Endothelial cell of umbilical vein (primary cell): ENCODE measurements around the gene PAM16. TPM values are rescaled to one million over a fixed set of nuclear protein-coding genes. Genes with fewer than 3 reads are reported as not detected.

Experiments used
- BruUV-seq: library from RNA; stranded (reverse); fragments of 400-500 nt; replicated peaks from 2 replicates; lab custom pipeline; 2021; lab: Mats Ljungman, UMichigan
- CTCF ChIA-PET: fragments of 300-600, 350-600 bp; sonication (Branson Sonifier 250); formaldehyde crosslinking; loops from one replicate; lab custom pipeline; 2021; ENCODE audit warnings: antibody characterized with exemption, inconsistent platforms; lab: Charles Lee
- POLR2A ChIA-PET: fragments of 300-600, 350-600 bp; sonication (Branson Sonifier 250); formaldehyde crosslinking; loops from one replicate; lab custom pipeline; 2021; ENCODE audit warnings: antibody characterized with exemption, inconsistent platforms; lab: Charles Lee
- DNase-seq: peaks from one replicate; pipeline ENCODE4 v3.0.0-alpha.2; 2011; ENCODE audit warnings: low read depth, low spot score
- FAIRE-seq: peaks from 2 replicates; lab custom pipeline; 2011; peaks lifted over from hg19 to GRCh38; lab: Jason Lieb, UNC
- H2AFZ ChIP-seq: 2 replicates; pipeline ENCODE4 v1.6.0; 2012; ENCODE audit warnings: low read depth, low read length, control low read depth, inconsistent platforms
- H3K27ac ChIP-seq: 2 replicates; pipeline ENCODE4 v1.5.1; 2011; ENCODE audit warnings: low read depth, mild to moderate bottlenecking, control low read depth, low read length, moderate library complexity; ENCODE audit not compliant: insufficient read depth
- H3K27me3 ChIP-seq, 2 experiments: 2 replicates each; pipeline versions ENCODE4 v1.6.0 to v1.6.1; 2011; ENCODE audit warnings: low read length in 2 of 2, mixed read lengths in 1 of 2; ENCODE audit not compliant: control insufficient read depth in 2 of 2, insufficient read depth in 2 of 2
- H3K36me3 ChIP-seq, 2 experiments: 2 replicates in 1 of 2; 3 replicates in 1 of 2; pipeline ENCODE4 v1.5.1; 2011; ENCODE audit warnings: low read length in 2 of 2, mild to moderate bottlenecking in 1 of 2, moderate library complexity in 1 of 2; ENCODE audit not compliant: control insufficient read depth in 2 of 2, insufficient read depth in 2 of 2; ENCODE audit errors: extremely low read depth in 1 of 2
- H3K4me1 ChIP-seq: 3 replicates; pipeline ENCODE4 v1.5.1; 2011; ENCODE audit warnings: mild to moderate bottlenecking, low read length; ENCODE audit not compliant: control insufficient read depth, insufficient read depth; ENCODE audit errors: extremely low read depth
- H3K4me2 ChIP-seq: 2 replicates; pipeline ENCODE4 v1.6.1; 2011; ENCODE audit warnings: low read length, control low read depth, mixed read lengths; ENCODE audit not compliant: insufficient read depth
- H3K4me3 ChIP-seq, 3 experiments: fragments of 200-600 bp in 1 of 3; sonication (generic), shearing (Covaris generic) in 1 of 3; replicated peaks in 1 of 3; 2 replicates each; pipeline ENCODE4 v1.5.1; 2011 to 2016; ENCODE audit warnings: control low read depth in 3 of 3, low read length in 3 of 3, mild to moderate bottlenecking in 2 of 3, inconsistent platforms in 1 of 3, low read depth in 1 of 3, moderate library complexity in 1 of 3; ENCODE audit not compliant: insufficient read depth in 1 of 3
- H3K79me2 ChIP-seq: 2 replicates; pipeline ENCODE4 v1.6.0; 2012; ENCODE audit warnings: low read length, inconsistent platforms; ENCODE audit not compliant: control insufficient read depth, insufficient read depth
- H3K9ac ChIP-seq: replicated peaks from 2 replicates; pipeline ENCODE3; 2011; ENCODE audit warnings: low read length, control low read depth; ENCODE audit not compliant: insufficient read depth; ENCODE audit errors: extremely low read depth
- H3K9me1 ChIP-seq: replicated peaks from 3 replicates; pipeline ENCODE4 v1.6.0; 2011; ENCODE audit warnings: mild to moderate bottlenecking, low read length; ENCODE audit not compliant: control insufficient read depth, insufficient read depth; ENCODE audit errors: extremely low read depth
- H3K9me3 ChIP-seq: replicated peaks from 2 replicates; pipeline ENCODE4 v1.5.1; 2012; ENCODE audit warnings: low read length, inconsistent platforms; ENCODE audit not compliant: control insufficient read depth, insufficient read depth
- H4K20me1 ChIP-seq: replicated peaks from 2 replicates; pipeline ENCODE3; 2011; ENCODE audit warnings: mild to moderate bottlenecking, low read length; ENCODE audit not compliant: control insufficient read depth, insufficient read depth; ENCODE audit errors: extremely low read depth
- EZH2 ChIP-seq: IDR thresholded peaks from 2 replicates; pipeline ENCODE4 v1.6.1; 2012; ENCODE audit warnings: borderline replicate concordance, low read depth, mild to moderate bottlenecking, moderate library complexity, low read length, inconsistent platforms; ENCODE audit not compliant: severe bottlenecking
- FOS ChIP-seq: IDR thresholded peaks from 2 replicates; pipeline ENCODE4 v1.6.1; 2011; ENCODE audit warnings: mild to moderate bottlenecking, low read length, moderate library complexity, borderline replicate concordance; ENCODE audit not compliant: insufficient read depth
- GATA2 ChIP-seq: IDR thresholded peaks from 2 replicates; pipeline ENCODE4 v1.7.0; 2011; ENCODE audit warnings: low read depth, mild to moderate bottlenecking, moderate library complexity, mixed read lengths, low read length; ENCODE audit not compliant: insufficient read length, insufficient read depth
- JUN ChIP-seq: IDR thresholded peaks from 2 replicates; pipeline ENCODE4 v1.6.1; 2011; ENCODE audit warnings: borderline replicate concordance, low read depth; ENCODE audit not compliant: insufficient read length, insufficient read depth
- MAX ChIP-seq: IDR thresholded peaks from 2 replicates; pipeline ENCODE4 v1.6.1; 2011; ENCODE audit not compliant: insufficient read depth, insufficient read length
- MYC ChIP-seq: IDR thresholded peaks from one replicate; pipeline ENCODE4 v1.6.1; 2011; ENCODE audit warnings: mild to moderate bottlenecking, low read depth, low read length
- POLR2A ChIP-seq: IDR thresholded peaks from 2 replicates; pipeline ENCODE4 v1.6.1; 2012; ENCODE audit warnings: low read depth, mild to moderate bottlenecking, control low read depth, low read length
- POLR2AphosphoS5 ChIP-seq: IDR thresholded peaks from 2 replicates; pipeline ENCODE4 v1.6.1; 2012; ENCODE audit warnings: low read depth, mild to moderate bottlenecking, control low read depth, low read length, moderate library complexity; ENCODE audit not compliant: insufficient read depth
- dilution Hi-C: fragments of 300-500 bp; cut with MboI; formaldehyde crosslinking; loops from one replicate; pipeline ENCODE4 v1.15.0; 2019; ENCODE audit warnings: low sequenced_read_pairs; ENCODE audit not compliant: extremely low pct_ligation_motif_present
- intact Hi-C: fragments of 100-400 bp; cut with micrococcal nuclease; formaldehyde crosslinking; loops from one replicate; pipeline ENCODE4 v1.10.0; 2022
- polyA plus RNA-seq, 4 experiments: library from polyadenylated mRNA; depleted of rRNA in 3 of 4; stranded (reverse) in 3 of 4; unstranded in 1 of 4; fragments of >200 nt; gene quantifications; 2 replicates each; pipeline versions ENCODE4 v1.2.1 to v1.2.3, GENCODE V29; 2011 to 2012; ENCODE audit warnings: missing spikeins in 1 of 4
- total RNA-seq: library from RNA; stranded (reverse); gene quantifications from 2 replicates; pipeline ENCODE4 v1.2.3, GENCODE V29; 2021
- TF ChIP-seq, protein P1 (sequence below), 2 donors: IDR thresholded peaks; 1 replicate in 1 of 2; 2 replicates in 1 of 2; pipeline ENCODE4 v1.5.1; 2011; ENCODE audit warnings: low read length in 2 of 2, mild to moderate bottlenecking in 2 of 2, moderate library complexity in 2 of 2, control low read depth in 1 of 2, inconsistent platforms in 1 of 2, low read depth in 1 of 2; ENCODE audit not compliant: insufficient read depth in 1 of 2; ENCODE audit errors: extremely low read depth in 1 of 2

The PAM16 gene
- total and polyA plus RNA-seq, 2 donors (not counting 3 experiments of a cell fraction or from before 2014, with no cell fraction given) = 40.0 to 67.2 TPM

DNA sequence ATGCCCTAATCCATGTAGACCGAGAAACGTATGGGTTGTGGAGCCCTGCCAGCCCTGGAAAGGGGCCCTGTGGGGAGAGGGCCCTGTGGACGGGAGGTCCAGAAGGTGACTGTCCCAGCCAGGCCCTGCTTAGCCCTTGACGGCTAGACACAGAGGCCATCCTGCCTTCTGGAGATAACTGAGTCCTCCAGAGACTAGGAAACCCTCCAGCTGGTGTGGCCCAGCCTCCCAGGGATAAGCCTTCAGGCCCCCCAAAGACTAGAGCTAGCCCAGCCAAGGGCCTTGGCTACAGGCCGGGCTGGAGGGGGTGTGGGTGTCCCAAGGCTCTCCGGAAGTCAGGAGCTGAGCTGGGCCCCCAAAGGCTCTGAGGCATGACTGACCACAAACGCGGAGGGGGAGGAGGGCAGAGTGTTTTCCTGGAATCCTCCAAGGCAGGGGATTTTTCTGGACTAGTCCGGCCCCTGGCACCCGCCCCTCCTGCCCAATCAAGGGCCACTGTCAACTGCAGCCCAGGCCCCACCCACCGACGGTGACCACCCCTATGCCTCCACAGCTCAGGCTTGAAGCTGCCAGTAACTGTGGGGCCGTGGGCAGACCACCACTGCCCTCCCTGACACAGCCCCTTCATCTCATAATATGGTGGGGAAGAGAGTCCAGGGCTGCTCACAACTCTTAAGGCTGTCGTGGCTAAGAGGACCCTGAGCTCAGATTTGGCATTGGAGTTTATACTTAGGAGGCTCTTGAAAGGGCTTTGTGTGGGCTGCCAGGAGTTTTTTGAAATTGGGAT is 19.6 kb upstream of the PAM16 start:
- H2AFZ ChIP-seq = no peak overlapping the region
- intact Hi-C loops = no loop called here
- TF ChIP-seq GATA2 (no peak), MYC (no peak), EZH2 (no peak), MAX (no peak), FOS (no peak), JUN (no peak), POLR2AphosphoS5 (no peak), POLR2A (no peak)
- TF ChIP-seq, protein P1, sequence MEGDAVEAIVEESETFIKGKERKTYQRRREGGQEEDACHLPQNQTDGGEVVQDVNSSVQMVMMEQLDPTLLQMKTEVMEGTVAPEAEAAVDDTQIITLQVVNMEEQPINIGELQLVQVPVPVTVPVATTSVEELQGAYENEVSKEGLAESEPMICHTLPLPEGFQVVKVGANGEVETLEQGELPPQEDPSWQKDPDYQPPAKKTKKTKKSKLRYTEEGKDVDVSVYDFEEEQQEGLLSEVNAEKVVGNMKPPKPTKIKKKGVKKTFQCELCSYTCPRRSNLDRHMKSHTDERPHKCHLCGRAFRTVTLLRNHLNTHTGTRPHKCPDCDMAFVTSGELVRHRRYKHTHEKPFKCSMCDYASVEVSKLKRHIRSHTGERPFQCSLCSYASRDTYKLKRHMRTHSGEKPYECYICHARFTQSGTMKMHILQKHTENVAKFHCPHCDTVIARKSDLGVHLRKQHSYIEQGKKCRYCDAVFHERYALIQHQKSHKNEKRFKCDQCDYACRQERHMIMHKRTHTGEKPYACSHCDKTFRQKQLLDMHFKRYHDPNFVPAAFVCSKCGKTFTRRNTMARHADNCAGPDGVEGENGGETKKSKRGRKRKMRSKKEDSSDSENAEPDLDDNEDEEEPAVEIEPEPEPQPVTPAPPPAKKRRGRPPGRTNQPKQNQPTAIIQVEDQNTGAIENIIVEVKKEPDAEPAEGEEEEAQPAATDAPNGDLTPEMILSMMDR (IDR thresholded peaks at IDR 0.05; ENCODE audit: extremely low read depth in 1 of 2, insufficient read depth in 1 of 2, low read depth in 1 of 2, low read length in 2 of 2) = no peak
- no peaks in the 10 kb centered on the region for H4K20me1 ChIP-seq
- CTCF ChIA-PET = interaction anchor here (1.0 to 1.6 kb wide), 3 partner anchors 16 to 97 kb away, joined by 3 to 6 read pairs (median 5); partner anchors contain the start of gene TFAP4
- no peak overlapping the region for H3K4me2 ChIP-seq
- H3K9ac ChIP-seq = no peak overlapping the region
- H3K79me2 ChIP-seq = no peaks in the 10 kb centered on the region
- no peaks in the 10 kb centered on the region for H3K36me3 ChIP-seq
- dilution Hi-C loops = no loop called here
- no TSS peak for BruUV-seq
- H3K9me3 ChIP-seq = no peaks in the 10 kb centered on the region
- POLR2A ChIA-PET = no interaction called here
- H3K4me1 ChIP-seq = peaks cover 6% of the 10 kb centered on the region
- FAIRE-seq (no peak), DNase-seq (no peak)
- H3K9me1 ChIP-seq = no peaks in the 10 kb centered on the region
- H3K27ac ChIP-seq = no peak overlapping the region
- H3K4me3 ChIP-seq = no peak overlapping the region
- no peaks in the 10 kb centered on the region for H3K27me3 ChIP-seq
